Measurements from ENCODE around the gene GATA1.

GATA1 gene

DNA sequence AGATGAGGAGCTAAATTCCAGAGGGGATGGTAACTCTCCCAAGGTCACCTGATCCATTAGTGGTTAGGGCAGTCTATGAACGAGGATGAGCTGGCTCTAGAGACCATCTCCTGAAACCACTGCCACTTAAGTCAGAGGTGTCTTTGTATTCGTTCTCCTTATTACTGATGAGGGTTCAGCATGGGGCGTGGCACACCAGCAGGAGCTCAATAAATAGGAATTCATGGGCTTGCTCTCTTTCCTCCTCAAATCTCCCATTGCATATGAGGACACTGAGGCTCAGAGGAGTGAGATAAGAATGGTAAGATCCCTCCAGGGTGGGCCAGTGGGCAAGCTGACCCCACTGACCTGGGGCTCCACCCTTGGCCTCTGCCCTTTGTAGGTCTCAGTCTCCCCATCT, 1.7 kb upstream of the GATA1 start:
- DNase-seq (ENCODE audit: low read depth in 3 of 3, low spot score in 1 of 3) = no peak

DNA sequence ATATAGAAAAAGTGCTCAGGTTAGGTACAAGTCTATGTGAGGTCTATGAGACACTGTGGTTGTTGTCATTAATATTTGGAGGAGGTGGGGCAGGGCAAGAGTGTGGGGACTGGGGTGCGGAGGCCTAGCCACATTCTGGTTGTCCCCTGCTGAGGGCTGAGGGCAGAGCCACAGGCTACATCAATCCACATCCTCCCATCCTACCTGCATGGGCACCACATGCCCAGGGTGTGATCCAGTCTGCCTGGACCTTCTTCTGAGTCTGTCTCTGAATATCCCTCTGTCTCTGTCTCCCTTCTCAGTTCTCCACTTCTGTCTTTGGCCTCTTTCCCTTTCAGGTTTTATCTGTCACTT, 1.2 kb upstream of the GATA1 start:
- no peak for DNase-seq (ENCODE audit: low read depth in 3 of 3, low spot score in 1 of 3)

DNA sequence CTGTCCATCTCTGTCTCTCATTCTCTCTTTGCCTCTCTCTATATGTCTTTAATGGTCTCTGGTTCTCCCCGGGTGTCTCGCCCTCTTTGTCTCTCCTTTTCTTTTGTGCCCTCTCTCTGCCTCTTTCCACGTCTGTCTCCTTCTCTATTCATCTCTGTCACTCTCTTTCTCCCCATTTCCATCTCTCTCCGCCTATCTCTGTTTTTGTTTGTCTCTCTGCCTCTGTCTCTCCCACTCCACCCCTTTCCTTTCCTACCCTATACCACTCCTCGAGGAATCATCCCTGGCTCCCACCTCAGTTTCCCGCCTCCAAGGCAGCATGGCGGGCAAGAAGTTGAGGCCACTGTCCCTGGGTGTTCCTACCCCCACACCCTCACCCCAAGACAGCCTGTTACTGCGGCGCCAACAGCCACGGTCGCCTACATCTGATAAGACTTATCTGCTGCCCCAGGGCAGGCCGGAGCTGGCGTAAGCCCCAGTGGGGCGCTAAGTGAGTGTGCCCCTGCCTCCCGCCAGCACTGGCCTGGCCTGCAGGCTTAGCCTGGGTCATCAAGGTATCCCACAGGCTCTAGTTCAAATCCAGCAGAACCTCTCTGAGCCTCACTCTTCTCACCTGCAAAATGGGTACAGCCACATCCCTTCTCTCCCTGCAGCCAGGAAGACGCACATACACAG, 713 bp upstream of the GATA1 start:
- DNase-seq (ENCODE audit: low read depth in 3 of 3, low spot score in 1 of 3) = no peak

DNA sequence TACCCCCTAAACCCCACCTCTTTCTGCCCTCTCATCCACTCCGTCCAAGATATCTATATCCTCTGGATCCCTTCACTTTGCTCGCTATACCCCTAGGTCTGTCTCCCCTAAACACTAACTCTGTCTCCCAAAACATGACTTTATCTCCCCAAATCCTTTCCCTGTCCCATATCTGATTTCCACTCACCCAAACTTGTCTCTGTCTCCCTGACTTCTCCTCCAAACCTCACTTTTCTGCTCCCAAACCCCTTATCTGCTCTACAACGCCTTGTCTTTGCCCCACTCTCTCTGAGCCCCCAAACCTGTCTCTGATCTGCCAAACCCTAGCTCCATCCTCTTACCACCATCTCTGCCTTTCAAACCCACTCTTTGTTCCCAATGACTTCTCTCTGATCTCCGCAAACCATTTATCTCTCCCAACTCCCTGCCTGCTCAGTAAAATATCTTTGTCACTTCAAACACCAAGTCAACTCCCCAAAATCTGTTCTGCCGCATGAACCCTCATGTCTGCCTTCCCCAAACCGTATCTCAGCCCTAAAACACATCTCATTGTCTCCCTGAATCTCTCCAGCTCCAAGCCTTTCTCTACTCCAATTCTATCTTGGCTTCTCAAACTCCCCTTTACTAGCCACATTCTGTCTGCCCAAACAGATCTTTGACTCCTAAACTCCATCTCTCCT, 575 bp downstream of the GATA1 start:
- no peak for DNase-seq (ENCODE audit: low read depth in 3 of 3, low spot score in 1 of 3)

DNA sequence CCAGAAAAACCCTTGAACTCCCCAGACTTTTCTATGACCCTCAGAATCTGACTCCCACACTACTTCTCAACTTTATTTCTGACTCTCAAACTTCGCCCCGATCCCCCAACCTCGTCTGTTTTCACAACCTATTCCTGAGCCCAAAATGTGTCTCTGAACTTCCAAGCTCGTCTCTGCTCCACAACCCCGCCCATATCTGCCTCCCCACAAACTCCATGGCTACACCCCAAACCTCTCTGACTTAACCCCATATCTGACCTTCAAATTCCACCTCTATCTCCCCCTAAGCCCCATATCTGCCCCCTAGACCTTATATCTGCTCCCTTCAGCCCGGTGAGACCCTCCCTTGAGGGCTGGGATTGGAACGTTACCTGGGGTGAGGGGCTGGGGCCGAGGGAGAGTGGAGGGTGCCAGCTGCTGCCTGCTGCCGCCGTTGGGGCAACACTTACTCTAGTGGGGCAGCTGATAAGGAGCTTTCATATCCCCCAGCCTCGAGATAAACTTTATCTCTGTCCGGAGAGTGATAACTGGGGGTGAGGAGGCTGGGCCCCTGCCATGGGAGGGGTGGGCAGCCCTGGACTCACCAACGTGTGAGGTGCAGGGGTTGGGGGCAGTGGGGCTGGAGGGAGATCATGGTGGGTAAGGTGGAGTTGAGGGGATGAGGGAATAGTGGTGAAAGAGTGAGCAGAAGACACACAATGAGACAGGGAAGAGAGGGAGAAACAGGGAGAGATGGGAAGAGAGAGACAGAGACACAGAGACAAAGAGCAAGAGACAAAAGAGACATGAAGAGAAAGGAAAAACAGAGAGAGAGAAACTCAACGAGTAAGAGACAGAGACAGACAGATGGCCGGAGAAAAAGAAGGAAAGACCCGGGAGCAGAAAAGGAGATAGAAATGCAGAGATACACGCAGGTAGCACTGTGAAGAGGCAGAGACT, 1.4 kb downstream of the GATA1 start:
- DNase-seq (ENCODE audit: low read depth in 3 of 3, low spot score in 1 of 3) = no peak

DNA sequence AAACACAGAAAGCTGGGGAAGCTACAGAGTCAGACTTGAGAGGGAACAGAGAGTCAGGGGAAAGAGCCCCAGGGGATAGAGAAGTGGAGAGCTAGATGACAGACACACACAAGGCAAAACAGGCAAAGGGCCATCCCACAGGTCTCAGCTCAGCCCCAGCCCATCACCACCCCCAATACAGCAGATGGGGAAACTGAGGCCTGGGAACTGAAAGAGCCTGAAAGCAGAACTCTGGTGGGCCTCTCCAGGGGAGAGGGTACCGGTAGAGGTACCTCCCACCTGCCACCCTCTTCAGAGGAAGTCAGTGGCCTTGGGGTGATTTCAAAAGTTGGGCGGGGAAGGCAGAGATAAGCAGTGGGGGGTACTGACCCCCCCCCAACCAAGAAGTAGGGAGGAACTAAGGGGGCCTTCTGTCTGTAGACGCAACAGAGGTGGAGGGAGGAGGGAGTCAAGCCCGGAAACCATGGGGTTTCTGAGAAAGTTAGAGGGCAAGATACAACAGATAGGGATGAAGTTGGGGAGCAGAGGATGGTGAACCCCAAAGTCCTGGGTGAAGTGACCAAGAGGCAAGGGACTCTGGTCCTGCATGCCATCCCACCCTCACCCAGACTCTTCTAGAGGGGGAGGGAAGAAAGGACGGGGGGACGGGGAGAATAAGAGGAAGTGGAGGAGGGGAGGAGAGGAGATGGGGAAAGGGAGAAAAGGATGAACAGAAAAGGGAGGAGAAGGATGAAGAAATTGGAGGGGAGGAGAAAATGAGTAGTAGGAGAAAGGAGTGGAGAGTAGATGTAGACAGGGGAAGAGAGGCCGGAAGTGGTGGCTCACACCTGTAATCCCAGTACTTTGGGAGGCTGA, 3.2 kb downstream of the GATA1 start:
- DNase-seq (ENCODE audit: low read depth in 3 of 3, low spot score in 1 of 3) = no peak

DNA sequence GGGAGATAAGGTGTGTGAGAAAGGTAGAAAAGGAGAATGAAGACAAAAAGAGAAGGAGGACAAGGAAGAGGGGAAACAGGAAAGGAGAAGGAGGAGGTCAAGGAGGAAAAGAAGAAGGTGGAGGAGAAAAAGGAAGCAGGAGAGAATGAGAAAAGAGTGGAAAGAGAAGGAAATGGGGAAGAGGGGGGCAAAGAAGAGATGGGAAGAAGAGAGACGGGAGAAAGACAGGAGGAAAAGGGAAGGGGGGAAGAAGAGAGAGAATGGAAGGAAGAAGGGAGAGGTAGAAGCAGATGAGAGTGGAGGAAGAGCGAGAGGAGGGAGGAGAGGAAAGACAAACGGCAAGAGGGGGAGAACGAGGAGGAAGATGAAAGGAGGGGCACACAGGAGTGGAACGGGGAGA, 4.1 kb downstream of the GATA1 start:
- DNase-seq (ENCODE audit: low read depth in 3 of 3, low spot score in 1 of 3) = no peak

DNA sequence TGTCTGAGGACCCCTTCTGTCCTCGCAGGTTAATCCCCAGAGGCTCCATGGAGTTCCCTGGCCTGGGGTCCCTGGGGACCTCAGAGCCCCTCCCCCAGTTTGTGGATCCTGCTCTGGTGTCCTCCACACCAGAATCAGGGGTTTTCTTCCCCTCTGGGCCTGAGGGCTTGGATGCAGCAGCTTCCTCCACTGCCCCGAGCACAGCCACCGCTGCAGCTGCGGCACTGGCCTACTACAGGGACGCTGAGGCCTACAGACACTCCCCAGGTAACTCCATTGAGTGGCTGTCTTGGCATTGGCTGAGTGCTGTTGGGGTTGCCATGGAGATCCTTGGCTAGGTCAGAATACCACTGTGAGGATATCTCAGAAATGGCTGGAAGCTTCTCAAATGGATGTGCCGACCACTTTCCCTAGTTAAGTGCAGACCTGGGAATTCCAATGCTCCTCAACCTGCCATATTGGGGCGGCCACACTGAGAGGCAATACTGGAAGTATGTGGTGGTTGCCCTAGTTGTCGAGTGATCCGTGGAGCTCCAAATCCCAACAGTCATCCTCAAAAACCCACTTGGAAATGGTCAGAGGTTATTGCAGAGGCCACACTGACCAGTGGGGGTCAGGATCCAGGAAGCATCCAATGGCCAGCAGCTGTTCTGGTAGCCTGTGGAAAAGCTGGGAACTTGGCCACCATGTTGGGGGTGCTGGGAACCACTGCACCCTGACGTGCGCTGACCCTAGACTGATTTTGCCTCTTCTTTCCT, 4.9 kb downstream of the GATA1 start:
- DNase-seq (ENCODE audit: low read depth in 3 of 3, low spot score in 1 of 3) = no peak

DNA sequence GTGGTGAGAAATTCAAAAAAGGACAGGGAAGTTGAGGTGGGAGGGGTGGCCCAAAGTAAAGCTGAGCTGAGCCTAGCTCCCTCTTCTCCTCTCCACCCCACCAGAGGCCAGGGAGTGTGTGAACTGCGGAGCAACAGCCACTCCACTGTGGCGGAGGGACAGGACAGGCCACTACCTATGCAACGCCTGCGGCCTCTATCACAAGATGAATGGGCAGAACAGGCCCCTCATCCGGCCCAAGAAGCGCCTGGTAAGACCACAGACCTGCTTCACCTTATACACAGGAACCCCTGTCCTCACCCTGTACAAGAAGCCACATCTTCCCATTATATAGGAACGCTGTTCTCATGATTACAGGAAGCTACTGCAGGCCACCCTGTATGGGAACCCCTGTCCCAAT, 5.8 kb downstream of the GATA1 start:
- DNase-seq (ENCODE audit: low read depth in 3 of 3, low spot score in 1 of 3) = no peak

DNA sequence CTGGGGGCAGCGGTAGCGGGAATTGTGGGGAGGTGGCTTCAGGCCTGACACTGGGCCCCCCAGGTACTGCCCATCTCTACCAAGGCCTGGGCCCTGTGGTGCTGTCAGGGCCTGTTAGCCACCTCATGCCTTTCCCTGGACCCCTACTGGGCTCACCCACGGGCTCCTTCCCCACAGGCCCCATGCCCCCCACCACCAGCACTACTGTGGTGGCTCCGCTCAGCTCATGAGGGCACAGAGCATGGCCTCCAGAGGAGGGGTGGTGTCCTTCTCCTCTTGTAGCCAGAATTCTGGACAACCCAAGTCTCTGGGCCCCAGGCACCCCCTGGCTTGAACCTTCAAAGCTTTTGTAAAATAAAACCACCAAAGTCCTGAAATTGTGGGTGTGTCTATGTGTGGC, 7.5 kb downstream of the GATA1 start:
- no peak for DNase-seq (ENCODE audit: low read depth in 3 of 3, low spot score in 1 of 3)

DNA sequence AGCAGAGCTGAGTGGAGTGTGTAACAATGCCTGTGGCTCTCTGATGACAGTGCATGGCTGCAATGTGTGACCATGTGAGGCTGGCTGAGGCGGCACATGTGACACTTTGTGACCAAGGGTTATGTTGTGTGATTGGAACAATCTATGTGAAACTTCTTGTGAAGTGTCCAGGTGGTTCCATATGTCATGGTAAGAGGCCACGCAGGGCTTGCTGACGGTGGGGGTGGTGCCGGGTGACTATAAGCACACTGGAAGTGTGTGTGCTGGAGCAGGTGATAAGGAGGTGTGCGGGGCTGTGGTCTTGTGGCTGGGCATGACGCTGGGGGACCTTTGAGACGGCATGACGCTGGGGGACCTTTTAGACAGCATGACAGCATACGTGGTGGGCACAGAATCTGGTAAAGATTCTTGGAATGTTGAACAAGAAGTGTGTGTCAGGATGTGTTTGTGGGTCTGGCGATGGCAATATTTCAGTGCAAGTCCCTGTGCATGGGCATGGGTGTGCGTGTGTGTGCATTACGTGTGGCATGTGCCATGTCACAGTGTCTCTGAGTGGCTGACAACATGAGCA, 8.0 kb downstream of the GATA1 start:
- no peak for DNase-seq (ENCODE audit: low read depth in 3 of 3, low spot score in 1 of 3)

DNA sequence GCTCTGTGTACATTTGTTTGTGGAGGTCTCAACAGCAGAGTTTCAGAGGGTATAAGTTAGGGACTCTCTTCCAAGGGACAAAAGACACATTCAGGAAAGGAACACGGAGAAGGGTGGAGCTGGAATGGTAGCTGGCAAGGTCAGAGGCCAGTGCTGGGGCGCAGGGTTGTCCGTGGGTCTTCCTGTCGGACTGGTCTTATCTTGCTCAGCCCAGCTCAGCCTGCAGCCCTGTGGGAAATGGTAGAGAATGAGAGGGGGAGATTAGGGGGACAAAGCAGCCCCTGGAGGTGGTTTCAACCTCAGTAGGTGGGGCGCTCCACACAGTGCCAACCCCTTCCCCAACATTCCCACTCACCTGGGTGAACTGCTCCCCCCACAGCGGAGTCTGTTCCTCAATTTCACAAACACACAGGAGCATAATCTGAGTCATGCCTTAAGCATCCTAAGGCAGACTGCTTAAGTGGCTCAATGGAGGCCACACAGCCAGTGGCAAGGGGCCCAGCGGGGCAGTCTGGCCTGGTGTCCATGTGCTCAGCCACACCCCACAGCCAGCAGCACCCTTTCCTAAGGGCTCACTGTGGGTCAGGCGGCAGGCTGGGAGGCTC, 8.6 kb downstream of the GATA1 start:
- DNase-seq (ENCODE audit: low read depth in 3 of 3, low spot score in 1 of 3) = no peak

DNA sequence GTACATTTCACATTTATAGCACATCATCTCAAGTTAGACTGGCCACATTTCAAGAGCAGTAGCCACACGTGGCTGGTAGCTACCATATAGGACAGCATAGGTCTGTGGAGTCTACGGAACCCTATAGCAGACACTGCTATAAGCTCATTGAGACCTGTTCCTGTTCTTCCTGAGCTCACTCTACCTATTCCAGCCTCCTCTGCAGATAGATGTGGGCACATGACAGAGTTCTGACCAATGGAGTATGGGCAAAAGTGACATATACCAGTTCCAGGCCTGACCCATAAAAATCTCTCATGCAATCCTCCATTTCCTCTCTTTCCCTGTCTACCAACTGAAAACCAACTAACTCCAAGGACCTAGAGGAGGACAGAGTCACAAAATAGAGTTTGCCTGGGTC, 11.9 kb downstream of the GATA1 start:
- no peak for DNase-seq (ENCODE audit: low read depth in 3 of 3, low spot score in 1 of 3)

DNA sequence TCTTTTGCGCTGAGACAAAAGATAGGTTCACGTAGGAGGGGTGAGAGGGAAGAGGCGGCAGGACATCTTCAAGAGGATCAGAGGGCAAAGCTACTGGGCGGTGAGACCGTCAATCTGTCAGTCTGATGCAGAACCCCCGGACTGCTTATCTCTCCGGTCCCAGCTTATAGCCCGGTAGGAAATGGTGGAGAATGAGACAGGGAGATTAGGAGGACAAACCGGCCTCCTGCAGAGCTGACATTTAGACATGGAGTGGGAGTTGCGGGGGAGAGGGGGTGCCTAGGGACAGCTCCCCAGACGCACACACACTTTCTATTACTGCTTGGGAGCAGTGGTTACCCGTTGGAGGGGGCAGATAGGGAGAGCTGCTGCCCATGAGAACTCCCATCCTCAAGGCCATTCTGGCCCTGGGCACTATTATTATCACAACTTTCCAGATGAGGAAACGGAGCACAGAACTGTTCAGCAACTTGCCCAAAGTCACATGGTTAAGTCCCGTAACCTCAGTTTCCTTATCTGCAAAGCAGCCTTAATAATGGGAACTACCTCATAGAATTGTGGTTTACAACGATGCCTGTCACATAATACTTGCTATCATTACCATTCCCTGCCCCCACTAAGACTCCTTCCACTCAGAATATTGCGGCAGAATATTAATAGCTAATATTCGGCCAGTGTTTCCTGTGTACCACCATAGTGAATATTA, 14.3 kb downstream of the GATA1 start:
- no peak for DNase-seq (ENCODE audit: low read depth in 3 of 3, low spot score in 1 of 3)

DNA sequence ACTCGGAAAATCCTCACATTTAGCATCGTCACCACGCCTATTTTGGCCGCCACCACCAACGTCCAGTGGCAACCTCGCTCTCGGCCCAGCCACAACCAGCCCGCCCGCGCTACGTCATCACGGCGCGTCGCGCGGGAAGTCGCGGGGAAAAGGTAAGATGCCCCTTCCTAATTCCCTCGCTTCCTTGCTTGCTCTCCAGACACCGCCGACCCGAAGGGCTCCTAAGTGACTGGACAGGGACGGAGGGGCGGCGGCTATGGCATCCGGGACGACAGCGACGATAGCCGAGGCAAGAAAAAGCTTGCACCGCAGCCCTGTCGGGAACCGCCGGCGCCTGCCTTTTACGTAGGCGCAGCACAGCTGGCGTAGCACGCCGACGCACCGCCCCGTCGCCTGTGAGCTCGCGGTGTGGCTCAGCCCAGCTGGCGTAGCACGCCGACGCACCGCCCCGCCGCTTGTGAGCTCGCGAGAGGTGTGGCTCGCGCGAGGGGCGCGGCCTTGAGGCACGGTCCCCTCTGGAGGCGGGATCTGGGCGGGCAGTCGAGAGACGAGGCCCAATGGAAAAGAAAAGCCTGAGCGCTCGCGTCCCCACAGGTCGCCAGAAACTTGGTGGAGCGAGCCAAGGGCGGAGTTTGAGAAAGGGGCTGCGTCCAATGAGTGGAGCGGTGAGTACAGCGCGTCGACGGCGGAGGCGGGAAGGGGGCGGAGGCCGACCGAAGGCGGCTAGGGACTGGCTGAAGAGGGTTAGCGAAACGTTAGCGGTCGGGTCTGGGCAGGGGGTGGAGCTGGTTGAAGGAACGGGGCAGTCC, 15.1 kb downstream of the GATA1 start, which contains the start of gene HDAC6:
Gene HDAC6 (plus strand): TSS at position 788 of the 809 bp plus-strand sequence. CDS start 626 bp downstream, outside the sequence.
- peak; percentile 80 to 88 (median 88) for DNase-seq (ENCODE audit: low read depth in 3 of 3, low spot score in 1 of 3)

DNA sequence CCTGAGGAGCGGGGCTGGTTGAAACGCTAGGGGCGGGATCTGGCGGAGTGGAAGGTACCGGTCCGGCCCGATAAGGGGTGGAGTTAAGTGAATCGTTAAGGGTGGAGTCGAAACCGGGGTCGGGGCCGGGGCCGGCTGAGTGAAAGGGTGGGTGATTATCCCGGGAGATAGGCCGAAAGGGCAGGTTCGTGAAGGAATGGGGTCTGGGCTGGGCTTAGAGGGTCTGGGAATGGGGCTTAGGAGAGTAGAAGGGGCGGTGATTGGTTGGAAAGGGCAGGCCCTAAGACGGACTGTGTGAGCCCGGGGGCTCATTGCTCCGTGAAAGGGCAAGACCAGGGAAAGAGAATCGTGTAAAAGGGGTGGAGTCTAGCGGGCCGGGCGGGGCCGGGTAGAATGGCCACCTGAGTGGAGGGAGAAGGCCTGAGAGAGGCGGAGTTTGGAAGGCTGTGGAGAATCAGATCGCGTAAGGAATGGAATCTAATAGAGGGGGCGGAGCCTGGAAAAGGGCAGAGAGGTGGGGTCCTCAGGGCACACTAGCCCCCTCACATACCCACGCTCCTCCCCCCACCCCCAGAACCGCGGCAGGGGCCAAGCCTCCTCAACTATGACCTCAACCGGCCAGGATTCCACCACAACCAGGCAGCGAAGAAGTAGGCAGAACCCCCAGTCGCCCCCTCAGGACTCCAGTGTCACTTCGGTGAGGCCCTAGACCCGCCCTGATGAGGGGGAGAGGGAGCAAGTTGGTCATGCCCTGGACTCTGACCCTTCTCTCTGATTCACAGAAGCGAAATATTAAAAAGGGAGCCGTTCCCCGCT, 15.9 kb downstream of the GATA1 start:
- peak; percentile 8 to 45 (median 9) for DNase-seq (ENCODE audit: low read depth in 3 of 3, low spot score in 1 of 3)

DNA sequence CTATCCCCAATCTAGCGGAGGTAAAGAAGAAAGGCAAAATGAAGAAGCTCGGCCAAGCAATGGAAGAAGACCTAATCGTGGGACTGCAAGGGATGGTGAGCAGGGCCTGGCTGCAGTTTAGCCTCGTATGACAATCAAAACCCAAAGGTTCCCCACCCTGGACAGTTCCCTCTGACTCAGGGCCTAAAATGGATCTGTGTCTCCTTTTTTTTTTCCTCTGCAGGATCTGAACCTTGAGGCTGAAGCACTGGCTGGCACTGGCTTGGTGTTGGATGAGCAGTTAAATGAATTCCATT, 16.5 kb downstream of the GATA1 start:
- no peak for DNase-seq (ENCODE audit: low read depth in 3 of 3, low spot score in 1 of 3)
